Occipital lobe (tissue), 2 donors: ENCODE measurements around the gene PLCD1. TPM values are rescaled to one million over a fixed set of nuclear protein-coding genes. Genes with fewer than 3 reads are reported as not detected.
"Not testable (repeated sequence)": the region's sequence is repeated elsewhere in the genome, so short reads cannot be mapped to it uniquely, and the experiment has no call there.

Source experiments
- DNase-seq: peaks from one replicate; lab custom pipeline; 2025; lab: John Stamatoyannopoulos, UW
- total RNA-seq: library from RNA; depleted of rRNA; stranded (reverse); fragments of >200 nt; gene quantifications from one replicate; pipeline ENCODE4 v1.2.3, GENCODE V29; 2014

Gene PLCD1
- total RNA-seq, 1 donor from 2014 or later, result 4.4 TPM

- DNase-seq, result no peak
These were observed 27.9 kb downstream of the PLCD1 start for GRCh38 chr3:38001456-38002081.

GRCh38 chr3:38000965-38001455 lies 28.4 kb downstream of the PLCD1 start:
- DNase-seq, result no peak

GRCh38 chr3:38000242-38000916 lies 29.1 kb downstream of the PLCD1 start:
- DNase-seq, result no peak

- no peak for DNase-seq
These were observed 29.6 kb downstream of the PLCD1 start for GRCh38 chr3:37999836-38000235.

- no peak for DNase-seq
These were observed 31.6 kb downstream of the PLCD1 start for GRCh38 chr3:37997791-37998370.

- DNase-seq, result no peak
These were observed 32.1 kb downstream of the PLCD1 start for GRCh38 chr3:37997342-37997741.

GRCh38 chr3:37996785-37997301 lies 32.6 kb downstream of the PLCD1 start:
- peak; percentile 37 for DNase-seq

- DNase-seq, result no peak
These were observed 33.5 kb downstream of the PLCD1 start for GRCh38 chr3:37995652-37996641.

GRCh38 chr3:37994639-37994972 lies 34.8 kb downstream of the PLCD1 start:
- DNase-seq, result no peak

GRCh38 chr3:37993820-37994638 lies 35.4 kb downstream of the PLCD1 start:
- peak; percentile 73 for DNase-seq

GRCh38 chr3:37993460-37993819 lies 36.0 kb downstream of the PLCD1 start:
- no peak for DNase-seq

GRCh38 chr3:37993067-37993455 lies 36.4 kb downstream of the PLCD1 start:
- no peak for DNase-seq

- DNase-seq, result no peak
These were observed 37.0 kb downstream of the PLCD1 start for GRCh38 chr3:37992271-37993066.

GRCh38 chr3:37991823-37992222 lies 37.6 kb downstream of the PLCD1 start:
- DNase-seq, result no peak

- DNase-seq, result no peak
These were observed 38.3 kb downstream of the PLCD1 start for GRCh38 chr3:37991109-37991508.

- no peak for DNase-seq
These were observed 38.9 kb downstream of the PLCD1 start, which contains the start of gene VILL for GRCh38 chr3:37990527-37990926. Gene VILL, plus strand, starts transcription at chr3:37990786. Its CDS starts 2,887 bp downstream, at chr3:37993673.

GRCh38 chr3:37989821-37990480 lies 39.5 kb downstream of the PLCD1 start:
- no peak for DNase-seq

GRCh38 chr3:37988931-37989525 lies 40.4 kb downstream of the PLCD1 start:
- no peak for DNase-seq

GRCh38 chr3:37988376-37988775 lies 41.1 kb downstream of the PLCD1 start:
- DNase-seq, result not testable (repeated sequence)
